AG20443 (cell line): ENCODE results near the gene C1orf115.
"Not testable (repeated sequence)": the region's sequence is repeated elsewhere in the genome, so short reads cannot be mapped to it uniquely, and the experiment has no call there.

Experiments
- DNase-seq: peaks from one replicate; pipeline ENCODE4 v3.0.0; 2012; ENCODE audit warnings: low spot score, mixed read lengths

C1orf115 gene, protein sequence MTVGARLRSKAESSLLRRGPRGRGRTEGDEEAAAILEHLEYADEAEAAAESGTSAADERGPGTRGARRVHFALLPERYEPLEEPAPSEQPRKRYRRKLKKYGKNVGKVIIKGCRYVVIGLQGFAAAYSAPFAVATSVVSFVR

DNA sequence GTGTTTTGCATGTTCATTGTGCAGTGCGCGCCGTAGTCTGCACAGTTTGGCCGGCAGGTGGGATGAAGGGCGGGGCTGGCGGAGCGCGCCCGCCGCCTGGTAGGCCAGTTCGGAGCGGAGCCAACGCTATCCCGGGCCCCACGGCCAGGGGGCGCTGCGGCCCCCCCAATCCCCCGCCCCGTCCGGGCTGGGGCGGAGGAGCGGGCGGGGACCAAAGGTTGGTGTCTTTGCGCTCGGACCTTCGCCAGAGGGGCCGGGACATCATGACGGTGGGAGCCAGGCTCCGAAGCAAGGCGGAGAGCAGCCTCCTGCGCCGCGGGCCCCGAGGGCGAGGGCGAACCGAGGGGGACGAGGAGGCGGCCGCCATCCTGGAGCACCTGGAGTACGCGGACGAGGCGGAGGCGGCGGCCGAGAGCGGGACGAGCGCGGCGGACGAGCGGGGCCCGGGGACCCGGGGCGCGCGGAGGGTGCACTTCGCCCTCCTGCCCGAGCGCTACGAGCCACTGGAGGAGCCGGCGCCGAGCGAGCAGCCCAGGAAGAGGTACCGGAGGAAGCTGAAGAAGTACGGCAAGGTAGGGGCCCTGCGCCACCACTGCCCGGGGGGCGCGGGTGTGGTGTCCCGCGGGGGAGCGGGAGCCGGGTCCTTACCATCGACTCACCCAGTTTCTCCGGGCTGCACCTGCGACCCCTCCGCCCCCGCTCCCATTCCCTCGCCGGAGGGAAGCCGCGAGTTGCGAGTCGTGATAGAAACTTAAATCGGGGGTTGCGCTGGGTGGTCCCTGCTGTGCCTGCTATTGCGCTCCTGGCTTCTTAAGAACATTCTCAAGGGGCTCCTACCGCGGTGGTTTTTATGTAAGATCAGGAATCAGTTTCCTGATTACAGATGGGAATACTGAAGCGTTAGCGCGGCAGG is at the start of gene C1orf115:
C1orf115 (plus strand) TSS at position 224 of the 913 bp plus-strand sequence; CDS start at position 264, 40 bp downstream.
- DNase-seq = peak; percentile 92

DNA sequence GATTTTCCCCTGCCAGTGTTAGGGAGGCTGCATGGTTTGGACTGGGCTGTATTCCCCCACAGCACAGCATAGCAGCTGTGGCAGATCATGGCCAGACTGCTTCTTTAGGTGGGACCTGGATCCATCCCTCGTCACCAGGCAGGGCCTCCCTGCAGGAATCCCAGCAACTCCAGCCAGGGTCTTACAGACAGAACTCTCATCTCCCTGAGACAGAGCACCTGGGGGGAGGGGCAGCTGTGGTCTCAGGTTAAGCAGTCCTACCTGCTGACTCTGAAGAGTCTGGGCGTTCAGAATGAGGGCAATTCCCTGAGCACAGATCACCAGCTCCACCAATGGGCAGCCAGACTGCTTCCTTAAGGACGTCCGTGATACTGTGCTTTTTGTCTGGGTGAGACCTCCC is 47.9 kb upstream of the C1orf115 start:
- no peak for DNase-seq

DNA sequence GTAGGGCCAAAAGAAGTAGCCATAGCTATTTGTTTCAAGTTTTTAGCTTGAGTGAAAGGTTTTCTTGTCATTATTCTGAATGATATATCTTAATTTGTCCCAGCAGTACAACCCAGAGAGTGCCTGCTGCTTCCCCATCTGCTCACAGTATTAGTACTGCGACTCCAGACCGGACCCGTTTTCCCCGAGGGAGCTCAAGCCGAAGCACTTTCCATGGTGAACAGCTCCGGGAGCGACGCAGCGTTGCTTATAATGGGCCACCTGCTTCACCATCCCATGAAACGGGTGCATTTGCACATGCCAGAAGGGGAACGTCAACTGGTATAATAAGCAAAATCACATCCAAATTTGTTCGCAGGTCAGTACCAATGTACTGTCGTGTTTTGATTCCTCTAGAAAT is 37.2 kb upstream of the C1orf115 start:
- no peak for DNase-seq

DNA sequence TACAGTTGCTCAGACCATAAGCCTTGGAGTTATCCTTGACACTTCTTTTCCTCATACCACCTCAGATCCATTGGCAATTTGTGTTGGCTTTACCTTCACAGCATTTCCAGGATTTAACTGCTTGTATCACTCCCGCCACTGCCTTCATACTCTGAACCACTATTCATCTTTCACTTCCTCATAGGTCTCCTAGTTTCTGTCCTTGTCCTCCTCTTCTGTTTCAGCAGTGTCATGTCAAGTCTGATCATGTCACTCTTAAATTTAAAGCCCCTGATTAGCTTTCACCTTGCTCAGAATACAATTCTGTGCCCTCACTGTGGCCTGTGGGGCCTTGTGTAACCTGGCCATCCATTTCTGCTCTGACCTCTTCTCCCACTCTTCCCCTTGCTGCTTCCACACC is 34.7 kb upstream of the C1orf115 start:
- DNase-seq = no peak

DNA sequence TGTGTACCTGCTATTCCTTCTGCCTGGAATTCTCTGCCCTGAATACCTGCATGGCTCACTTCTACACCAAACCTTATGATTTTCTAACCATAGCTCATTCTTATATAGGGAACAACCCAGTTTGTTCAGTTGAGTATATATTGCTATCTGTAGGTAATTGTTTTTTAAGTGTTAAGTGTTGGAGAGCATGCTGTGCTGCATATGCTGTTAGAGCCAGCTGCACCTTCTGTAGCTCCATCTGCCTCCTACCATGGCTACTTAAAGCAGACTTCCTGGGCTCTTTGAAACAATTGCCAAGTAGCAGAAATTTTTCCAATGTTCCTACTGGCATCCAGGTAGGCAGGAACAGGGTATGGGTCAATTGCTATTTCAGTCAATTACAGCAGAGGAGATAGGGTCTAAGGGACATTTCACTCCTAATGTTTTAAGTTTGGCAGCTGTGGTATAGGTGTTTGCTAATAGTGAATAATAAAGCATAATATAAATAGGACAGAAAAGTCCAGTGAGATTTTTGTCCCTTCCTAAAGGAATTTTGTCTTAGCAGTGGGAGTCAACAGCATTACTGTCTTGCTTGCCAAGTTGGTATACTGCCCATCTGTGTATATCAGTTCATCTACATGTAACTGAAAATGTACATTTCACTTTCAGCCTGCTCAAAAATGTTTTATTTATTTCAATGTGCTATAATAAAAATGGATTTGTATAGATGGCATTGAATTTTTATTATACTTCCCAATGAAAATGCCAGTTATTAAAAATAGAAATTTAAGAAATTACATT is 34.0 kb upstream of the C1orf115 start:
- DNase-seq = no peak

DNA sequence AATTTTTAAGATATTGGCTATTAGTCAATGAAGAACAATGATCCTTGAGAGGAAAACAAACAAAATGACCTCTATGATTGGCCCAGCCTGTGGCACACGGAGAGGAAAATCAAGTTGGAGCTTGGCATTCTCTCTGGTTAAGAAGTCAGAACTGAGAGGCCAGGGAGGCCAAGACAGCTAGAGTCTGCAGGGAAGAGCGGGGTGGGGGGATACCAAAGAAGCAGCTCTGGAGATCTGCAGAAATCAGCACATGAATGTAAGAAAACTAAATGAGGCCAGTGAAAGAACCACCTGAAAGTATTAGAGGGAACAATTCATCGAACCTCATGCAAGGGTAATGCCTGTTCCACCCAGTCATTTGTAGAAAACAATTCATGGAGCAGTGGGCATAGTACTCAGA is 23.8 kb upstream of the C1orf115 start:
- no peak for DNase-seq

DNA sequence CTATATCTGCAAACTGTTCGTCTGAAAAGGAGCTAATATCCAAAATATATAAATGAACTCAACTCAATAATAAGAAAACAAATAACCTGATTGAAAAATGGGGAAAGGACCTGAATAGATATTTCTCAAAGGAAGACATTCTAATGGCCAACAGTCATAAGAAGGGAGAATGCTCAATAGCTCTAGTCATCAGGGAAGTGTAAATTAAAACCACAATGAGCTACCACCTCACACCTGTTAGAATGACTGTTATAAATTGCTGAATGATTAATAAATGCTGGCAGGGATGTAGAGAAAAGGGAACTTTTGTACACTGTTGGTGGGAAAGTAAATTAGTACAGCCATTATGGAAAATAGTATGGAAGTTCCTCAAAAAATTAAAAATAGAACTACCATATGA is 21.2 kb upstream of the C1orf115 start:
- no peak for DNase-seq

DNA sequence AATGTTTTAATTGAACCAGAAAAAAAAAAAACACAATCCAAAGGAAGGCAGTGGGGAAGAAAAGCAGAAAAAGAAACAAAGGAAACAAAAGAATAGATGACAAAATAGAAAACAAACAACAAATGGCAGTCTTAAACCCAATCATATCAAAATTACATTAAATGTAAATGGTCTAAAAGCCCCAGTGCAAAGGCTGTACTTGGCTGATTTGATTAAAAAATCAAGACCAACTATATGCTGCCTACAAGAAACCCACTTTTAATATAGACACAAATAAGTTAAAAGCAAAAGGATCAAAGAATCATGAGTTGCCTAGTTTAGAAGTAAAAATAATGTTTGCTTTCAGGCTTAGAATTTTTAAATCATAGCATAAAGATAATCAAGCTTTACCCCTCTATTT is 19.8 kb upstream of the C1orf115 start:
- DNase-seq = no peak

DNA sequence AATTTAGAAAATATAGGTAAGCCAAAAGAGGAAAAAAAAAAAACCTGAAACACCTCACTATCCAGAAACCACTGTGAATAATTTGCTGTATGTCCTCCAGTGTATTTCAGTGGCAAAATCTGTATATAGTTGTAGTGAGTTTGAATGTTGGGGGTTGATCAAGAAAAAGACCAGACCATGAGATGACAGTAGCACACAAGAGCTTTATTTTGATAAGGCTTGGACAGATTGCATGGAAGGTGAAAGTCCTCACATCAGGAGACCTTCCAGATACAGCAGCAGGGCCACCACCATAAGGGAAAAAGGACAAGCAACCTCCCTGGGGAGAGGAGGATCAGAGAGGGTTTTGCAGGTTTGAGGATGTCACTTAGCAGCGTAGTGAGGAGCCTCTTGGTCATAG is 16.2 kb upstream of the C1orf115 start:
- DNase-seq = no peak

DNA sequence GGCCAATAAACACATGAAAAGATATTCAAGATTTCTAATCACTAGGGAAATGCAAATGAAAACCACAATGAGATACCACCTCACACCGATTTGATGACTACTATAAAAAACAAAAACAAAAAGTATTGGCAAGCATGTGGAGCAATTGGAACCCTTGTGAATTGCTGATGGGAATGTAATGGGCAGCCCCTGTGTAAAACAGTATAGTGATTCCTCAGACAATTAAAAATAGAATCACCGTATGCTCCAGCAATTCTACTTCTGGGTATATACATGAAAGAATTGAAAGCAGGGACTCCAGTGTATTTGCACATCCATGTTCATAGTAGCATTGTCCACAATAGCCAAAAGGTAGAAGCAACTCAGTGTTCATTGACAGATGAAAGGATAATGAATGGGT is 12.9 kb upstream of the C1orf115 start:
- no peak for DNase-seq

DNA sequence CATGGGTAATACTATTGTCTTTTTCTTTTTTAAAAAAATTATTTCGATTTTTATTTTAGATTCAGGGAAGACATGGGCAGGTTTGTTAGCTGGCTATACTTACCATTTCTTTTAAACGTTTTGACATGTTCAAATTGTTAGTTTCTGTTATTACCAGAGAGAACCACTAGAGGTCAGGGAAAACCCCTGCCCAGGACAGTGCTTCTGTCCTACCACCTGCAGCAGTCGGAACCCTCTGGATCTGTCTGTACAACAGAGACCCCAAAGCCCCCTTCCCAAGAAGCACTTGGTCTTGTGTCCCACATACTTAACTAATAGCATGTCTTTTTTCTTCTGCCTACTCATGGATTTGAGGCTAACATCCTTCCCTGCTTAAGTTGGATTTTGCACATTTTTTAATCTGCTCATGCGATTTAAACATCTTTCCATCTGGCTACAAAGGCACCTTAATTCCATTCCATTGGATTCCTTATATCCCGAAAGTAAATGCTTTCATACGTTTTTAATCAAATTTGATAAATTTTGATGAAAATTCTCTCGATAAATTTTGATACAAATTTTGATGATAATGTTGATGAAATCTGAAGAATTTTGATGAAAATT is 10.0 kb upstream of the C1orf115 start:
- DNase-seq = peak; percentile 68

DNA sequence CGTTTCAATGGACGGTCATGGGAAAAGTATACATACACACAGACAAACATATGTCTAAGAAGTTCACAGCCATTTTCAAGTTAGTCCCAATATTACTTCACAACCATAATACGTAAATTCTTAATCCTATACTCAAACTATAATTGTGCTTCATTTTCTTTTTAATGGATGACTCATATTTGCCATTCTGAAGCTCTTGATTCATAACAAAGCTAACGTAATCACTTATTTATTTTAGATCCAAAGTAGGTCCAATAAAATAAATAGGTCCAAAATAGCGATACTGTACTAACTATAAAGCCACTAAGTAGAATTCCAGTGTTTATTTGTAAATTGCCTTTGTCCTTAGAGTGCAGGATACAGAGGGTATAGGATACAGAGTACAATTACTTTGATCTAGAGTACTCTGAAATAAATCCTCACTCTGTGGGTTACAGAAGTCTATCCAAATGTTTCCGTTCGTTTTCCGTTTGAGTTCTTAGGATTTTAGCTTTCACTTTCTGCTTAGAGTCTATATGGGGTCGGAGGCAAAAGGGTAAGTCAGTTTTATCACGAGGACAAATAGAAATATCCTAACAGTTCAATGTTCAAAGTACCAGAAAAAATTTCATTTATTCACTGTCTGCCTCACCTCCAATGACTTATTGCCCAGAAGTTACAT is 8.8 kb upstream of the C1orf115 start:
- no peak for DNase-seq

DNA sequence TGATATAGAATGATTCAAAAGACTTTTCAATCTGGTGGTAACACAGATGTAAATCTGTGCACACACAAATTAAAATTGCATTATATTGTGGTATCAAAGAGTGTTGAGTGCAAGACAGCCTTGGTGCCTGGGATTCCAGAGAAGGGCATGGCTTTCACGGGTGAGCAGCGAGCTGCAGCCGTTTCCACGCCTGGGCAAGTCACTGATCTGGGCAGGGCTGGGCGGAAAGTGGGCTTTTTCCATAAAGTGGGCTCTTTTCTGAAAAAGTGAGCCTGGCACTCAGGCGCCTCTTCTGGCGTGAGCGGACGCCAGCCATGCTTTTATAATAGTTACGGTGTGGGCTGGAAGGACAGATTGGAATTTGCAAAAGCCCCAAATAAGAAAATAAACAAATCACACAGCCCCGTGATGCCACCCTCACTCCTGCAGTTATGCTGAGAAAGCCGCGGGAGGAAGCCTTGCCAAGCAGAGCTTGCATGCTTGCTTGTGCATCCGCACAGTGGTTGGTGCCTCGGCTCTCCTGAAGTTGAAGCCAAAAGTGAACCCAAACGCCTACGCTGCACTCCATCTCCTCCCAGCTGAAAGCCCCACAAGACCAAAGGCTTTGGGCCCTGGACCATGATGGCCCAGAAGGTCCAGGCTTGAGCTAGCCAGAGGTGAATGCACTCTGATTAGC is 7.1 kb upstream of the C1orf115 start:
- no peak for DNase-seq

DNA sequence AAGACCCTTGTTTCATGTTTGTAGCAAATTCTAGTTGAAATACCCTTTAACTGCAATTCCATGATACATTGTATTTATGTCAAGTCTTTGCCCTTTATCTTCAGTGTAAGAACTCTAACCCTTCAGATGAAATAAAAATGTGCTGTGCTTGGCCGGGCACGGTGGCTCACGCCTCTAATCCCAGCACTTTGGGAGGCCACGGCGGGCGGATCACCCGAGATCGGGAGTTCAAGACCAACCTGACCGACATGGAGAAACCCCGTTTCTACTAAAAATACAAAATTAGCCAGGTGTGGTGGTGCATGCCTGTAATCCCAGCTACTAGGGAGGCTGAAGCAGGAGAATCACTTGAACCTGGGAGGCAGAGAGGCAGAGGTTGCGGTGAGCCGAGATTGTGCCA is 6.4 kb upstream of the C1orf115 start:
- DNase-seq = not testable (repeated sequence)

DNA sequence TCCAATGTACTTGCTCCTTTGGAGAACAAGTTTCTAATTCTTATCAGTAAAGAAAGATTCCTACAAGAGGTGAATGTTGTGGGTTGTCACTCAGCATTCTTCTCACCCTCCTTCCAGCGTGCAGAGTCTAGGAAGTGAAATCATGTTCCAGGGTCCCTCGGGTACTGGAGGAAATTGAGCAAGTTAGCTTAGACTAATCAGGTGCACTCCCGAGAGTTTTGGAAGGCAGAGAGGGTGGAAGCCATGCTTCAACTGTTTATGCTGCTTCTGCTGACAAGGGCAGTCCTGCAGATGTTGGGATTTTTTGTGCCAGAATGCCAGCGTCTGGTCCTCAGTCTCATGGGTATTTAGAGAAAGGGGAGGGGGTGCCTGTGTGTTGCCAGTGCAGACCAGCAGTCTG is 5.3 kb upstream of the C1orf115 start:
- no peak for DNase-seq

DNA sequence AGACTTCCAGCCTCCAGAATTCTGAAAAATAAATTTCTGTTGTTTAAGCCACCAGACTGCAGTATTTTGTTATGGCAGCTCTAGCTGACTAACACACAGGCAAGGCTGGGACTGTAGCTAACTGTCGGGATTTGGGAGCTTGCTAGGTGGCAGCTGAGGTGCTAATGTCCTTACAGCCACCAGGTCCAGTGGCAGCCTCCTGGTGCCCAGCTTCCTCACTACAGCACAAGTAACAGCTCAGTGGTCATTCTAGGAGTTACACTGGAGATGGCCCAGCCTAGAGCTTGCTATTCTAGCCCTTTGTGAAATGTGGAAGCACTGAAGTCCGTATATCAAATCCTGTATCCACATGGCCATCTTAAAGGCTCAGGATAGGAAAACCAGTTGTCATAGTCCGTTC is 4.3 kb upstream of the C1orf115 start:
- no peak for DNase-seq

DNA sequence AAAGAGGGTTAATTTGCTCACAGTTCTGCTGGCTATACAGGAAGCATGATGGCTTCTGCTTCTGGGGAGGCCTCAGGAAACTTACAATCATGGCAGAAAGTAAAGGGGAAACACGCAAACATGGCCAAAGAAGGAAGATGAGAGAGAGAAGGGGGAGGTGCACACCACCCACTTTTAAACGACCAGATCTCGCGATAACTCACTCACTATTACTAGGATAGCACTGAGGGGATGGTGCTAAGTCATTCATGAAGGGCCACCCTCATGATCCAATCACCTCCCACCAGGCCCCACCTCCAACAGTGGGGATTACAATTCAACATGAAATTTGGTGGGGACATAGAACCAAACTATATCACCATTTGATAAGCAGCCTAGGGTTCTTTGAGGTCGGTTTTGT is 2.4 kb upstream of the C1orf115 start:
- DNase-seq = no peak

DNA sequence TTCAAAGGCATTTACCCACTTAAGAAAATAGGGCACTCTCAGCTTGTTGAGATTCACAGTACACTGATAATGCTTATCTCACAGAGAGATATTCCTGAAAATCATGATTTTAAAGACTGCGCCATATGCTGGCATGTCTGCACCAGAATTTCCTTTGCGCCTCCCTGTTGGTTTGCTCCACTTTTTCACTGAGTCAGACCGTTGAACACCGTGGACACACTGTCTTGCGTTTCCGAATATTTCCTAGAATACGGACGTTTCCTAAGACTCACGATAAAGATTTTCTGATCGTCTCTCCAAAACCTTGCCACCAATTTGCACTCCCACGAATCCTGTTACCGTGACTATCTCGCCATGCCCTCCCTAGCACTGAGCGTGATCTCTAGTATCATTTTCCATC is 497 bp upstream of the C1orf115 start:
- no peak for DNase-seq

DNA sequence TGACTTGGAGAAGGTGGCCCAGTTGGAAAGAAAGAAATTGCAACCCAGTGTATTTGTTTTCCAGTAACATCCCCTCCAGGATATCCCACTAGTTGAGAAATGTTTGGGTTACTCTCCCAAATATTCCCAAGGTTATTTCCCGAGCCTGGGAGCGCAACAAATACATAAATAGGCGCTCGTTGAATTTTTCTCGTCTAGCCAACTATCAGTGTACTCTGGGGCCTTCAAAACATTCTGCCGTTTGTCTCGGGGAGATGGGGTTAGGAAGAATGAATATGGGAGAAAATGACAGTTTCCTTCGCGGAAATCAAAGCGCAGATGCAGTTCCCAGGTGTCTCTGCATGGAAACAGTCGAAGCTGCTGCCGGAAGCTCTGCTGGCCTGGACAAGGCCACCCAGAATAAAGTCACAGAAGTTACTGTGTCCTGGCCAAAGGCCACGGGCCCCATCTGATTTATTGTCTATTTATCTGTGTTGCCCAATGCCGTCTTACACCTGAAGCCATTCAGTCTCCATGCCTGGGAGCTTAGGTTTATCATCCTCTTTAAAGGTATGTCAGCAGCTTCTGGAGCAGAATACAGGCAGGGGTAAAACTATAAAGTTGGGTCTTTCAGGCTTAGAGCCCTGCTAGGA is 1.0 kb downstream of the C1orf115 start:
- DNase-seq = no peak

DNA sequence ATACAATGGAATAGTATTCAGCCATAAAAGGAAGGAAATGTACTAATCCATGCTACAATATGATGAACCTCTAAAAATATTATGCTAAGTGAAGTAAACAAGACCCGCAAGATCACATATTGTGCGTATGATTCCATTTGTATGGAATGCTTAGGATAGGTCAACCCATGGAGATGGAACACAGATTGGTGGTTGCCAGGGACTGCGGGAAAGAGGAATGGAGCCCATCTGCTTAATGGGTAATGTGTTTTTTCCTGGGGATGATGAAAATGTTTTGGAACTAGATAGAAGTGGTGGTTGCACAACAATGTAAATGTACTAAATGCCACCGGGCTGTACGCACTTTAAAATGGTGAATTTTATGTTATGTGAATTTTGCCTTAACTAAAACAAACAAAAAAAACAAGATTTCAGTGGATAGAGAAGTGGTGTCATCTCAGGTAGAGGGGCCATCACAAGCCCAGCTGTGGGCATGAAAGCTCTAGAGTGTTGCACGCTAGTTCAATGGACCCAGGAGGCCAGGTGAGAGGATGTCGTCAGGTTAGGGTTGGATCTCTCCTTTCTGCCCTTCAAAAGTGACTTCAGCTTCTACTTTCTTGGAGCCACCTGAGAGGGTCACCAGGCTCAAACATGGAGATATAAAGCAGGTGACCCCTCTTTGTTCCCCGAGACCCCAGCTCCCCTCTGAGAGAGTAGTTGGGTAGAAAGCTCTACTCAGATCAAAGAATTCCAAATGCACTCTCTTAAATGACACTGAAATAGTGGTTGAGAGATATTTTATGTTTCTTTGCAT is 2.5 kb downstream of the C1orf115 start:
- DNase-seq = no peak
